GM18907 (cell line): ENCODE data around the gene NDUFA12.

Experiments used
- ATAC-seq: cut with Tn5 transposase; IDR thresholded peaks from one replicate; pipeline ENCODE4 v1.9.1; 2021; ENCODE audit warnings: mild to moderate bottlenecking, moderate library complexity; ENCODE audit not compliant: unreplicated experiment

NDUFA12 gene

DNA sequence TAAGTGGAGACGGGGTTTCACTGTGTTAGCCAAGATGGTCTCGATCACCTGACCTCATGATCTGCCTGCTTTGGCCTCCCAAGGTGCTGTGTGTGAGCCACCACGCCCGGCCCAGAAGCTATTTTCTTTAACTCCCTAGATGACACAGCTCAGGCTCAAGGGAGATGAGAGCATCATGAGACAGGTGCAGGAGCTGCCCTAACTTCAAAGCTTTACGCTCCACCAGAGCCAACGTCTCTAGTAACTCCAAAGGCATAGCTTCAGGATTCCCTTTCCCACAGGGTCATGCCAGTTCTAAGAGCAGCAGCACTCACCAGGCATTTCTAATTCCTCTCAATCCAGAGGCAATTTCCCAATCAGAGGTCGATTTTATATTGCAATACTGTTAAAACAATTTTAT lies 21.0 kb downstream of the NDUFA12 start:
- no peak for ATAC-seq

DNA sequence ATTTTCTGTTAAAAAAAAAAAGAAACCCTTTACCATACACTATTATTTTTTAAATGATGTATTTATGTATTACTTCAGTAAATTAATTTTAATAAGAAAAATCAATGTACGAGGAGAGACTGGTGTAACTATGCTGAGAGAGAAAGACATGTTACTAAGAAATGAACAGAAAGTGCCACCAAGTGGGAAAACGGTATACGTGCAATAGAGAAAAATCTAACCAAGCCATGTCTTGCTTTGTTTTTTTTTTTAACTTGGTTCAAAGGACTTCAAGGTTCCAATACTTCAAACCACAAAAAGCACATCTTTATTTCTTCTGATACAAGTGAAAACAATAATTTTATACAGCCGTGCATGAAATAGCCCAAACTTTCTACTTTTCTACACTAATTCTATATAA lies 22.9 kb downstream of the NDUFA12 start:
- ATAC-seq, result no peak

DNA sequence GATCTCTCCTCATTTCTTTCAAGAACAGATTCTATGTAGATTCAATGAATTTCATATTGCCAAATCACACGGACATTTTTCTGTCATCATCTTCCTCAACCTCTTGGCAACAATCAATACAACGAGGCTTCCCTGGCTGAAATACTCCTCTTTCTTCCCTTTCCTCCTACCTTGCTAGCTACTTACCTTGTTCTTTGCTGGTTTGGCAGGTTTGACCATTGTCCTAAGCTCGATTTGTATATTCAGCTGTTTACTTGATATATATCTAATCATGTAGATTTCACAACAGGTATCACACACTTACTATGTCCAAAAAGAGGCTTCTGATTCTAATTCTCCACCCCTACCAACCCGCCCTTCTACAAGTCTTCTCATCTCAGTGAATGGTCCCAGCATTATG lies 23.6 kb downstream of the NDUFA12 start:
- no peak for ATAC-seq

DNA sequence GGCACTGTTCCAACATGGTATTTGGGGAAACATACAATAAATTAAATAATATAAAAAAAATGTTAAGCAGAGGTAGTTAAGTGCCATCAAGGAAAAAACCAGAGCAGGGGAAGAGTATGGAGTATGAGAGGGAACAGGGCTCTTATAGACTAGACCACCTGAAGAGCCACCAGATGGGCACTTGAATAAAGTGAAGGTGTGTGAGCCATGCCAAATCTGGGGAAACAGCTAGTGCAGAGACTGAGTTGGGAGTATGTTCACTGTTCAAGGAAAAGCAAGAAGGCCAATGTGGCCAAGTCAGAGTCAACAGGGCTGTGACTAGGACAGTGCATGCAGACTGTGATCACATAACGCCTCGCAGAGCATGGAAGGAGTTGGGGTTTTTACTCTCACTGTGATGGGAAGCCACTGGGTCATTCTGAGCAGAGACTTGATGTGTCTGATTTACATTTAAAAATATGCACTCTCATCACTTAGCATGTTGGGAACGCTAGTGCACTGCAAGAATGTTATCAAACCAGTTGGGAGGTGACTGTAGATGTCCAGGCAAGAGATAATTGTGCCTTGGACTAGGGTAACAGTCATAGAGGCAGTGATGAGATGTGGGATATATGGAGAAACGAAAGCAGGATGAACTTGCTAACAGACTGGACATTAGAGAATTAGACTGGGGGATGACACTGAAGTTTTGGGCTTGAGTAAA lies 25.6 kb downstream of the NDUFA12 start:
- ATAC-seq, result no peak

DNA sequence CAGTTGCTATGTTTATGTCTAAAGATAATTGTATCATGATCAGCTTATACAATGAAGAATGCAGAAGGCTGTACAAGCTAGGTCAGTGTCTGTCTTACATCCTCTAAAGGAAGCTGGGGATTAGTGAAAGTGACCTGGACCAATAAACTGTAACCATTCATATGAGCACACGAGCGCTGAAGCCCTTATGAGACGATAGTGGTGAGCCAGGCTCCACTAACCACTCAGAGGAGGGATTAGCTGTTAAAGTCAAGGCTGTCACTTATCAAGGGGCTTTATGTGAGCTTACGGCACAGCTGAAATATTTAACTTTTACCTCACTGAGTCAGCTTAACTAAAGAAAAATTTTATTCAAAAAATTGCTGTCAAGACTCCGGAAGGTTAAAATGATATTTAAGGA lies 30.3 kb downstream of the NDUFA12 start:
- ATAC-seq, result no peak

DNA sequence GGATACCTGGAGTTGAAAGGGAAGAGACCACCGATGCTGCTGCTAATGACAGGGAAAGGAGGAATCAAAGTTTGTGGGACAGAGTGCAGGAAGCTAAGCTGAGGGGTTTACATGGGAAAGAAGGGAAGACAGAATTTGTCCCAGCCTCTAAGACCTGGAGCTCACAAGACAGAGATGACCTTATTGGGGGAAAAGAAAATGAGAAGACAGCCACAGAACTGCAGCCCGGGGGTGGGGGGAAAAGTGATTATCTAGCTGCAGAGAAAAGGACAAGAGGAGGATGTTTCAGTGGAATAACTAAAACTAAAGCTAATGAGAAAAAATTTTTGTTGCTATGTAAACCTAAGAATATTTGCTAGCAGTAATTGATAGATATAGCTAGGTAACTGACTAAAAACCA lies 30.7 kb downstream of the NDUFA12 start:
- ATAC-seq, result no peak

DNA sequence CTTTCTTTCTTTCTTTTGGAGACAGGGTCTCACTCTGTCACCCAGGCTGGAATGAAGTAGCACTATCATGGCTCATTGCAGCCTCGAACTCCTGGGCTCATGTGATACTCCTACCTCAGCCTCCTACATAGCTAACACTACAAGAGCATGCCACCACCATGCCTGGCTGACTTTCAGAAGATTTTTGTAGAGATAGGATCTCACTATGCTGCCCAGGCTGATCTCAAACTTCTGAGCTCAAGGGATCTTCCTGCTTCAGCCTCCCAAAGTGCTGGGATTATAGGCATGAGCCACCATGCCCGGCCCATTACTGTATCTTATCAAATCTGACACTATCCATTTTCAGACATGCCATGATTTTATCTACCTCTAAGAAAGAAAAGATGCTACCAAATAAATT lies 31.6 kb downstream of the NDUFA12 start:
- ATAC-seq, result no peak

DNA sequence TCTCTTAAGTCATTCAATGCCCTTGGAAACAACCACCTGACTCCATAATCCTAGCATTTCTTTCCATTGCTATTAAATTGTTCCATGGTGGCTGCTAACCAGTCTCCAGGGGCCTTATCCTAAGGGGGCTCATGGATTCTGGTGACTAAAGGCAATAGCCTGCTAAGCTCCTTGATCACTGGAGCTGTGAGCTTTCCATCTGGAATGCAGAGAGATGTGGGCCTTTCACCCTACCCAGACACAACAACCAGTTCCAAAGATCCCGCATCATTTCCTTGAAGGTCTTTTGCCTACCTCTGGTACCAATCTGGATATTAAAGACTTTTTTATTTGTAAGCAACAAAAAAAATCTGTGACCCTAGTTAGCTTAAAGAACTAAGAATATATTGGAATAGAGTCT lies 32.9 kb downstream of the NDUFA12 start:
- no peak for ATAC-seq

DNA sequence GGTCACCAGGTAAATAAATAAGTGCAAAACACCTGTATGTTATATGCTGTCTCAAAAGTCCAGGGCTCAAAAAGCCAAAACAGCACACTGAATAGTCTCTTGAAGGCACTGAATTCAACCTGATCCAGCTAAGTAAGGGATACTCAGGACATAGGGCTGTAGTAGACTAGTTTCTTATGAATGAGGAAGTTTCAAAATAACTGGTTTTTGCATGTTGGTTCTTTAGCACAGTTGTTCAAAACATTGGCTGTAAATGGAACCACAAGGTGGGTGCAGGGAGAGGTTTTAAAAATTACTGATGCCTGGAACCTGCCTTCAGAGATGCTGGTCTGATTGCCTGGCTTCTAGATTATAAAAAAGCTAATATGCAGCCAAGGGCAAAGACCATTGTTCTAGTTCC lies 34.1 kb downstream of the NDUFA12 start:
- ATAC-seq, result no peak

DNA sequence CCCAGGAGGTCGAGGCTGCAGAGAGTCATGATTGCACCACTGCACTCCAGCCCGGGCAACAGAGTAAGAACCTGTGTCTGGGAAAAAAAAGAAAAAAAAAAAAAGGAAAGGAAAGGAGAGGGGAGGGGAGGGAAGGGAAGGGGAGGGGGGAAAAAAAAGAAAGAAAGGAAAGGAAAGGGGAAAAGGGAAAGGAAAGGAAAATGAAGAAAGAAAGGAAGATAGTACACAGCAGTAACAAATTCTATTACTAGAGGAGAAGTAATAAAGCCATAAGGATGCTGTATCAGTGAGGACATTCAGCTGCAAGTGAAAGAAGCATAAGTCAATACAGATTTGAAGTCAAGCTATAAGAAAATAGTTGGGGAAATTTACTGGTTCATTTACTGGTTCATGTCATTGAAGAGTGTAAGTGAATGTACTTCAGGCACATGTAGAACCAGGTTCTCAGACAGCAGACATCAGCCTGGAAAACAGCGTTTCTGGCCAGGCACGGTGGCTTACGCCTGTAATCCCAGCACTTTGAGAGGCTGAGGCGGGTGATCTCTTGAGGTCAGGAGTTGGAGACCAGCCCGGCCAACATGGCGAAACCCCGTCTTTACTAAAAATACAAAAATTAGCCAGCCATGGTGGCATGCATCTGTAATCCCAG lies 37.4 kb downstream of the NDUFA12 start:
- ATAC-seq, result no peak

DNA sequence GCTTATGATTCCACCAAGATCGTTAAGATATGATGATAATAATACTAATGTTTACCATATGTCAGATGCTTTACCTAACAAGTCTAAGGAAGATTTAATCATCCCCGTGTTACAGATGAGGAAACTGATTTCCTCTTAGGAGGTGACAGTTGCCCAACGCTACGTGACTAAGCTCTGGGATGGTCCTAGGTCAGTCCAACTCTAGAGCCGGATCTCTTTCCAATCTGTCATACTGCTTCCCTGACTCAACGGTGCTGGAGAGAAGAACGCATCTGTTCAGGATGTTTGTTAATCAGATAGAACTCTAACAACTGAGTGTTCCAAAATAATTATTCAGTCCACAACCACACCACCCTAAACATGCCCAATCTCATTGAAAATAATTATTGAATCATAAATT lies 39.8 kb downstream of the NDUFA12 start:
- no peak for ATAC-seq

DNA sequence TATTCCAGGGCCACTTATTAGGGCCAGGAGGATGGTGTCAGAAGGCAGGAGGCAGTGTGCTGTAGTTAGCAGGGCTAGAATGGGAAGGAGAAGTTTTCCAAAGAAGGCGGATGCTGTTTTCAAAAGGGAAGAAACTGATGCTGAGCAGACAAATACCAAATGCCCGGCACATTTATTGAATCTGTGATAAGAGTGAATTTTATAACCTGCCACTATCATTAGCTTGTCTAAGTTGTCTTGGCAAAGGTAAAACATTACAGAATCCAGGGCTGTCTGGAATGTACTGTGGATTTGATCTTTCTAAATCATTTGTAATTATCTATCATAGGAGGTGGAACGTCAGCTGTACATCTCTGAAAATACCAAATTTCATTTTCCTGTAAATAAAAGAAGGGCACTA lies 40.8 kb downstream of the NDUFA12 start:
- ATAC-seq, result no peak

DNA sequence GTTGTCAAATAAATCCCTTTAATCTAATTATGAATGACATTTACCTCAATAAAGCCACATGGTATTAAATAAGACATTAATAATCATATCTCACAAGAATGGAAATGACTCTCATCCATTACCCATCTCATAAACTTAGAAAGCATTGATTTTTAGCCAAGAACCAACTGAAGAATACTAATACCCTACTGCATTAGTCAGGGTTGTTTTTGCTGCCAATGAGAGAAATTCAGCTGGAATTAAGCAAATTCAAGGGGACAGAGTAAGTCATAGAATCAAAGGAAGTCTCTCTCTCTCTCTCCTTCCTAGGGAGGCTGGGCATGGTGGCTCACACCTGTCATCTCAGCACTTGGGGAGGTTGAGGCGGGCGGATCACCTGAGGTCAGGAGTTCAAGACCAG lies 41.6 kb downstream of the NDUFA12 start:
- no peak for ATAC-seq

DNA sequence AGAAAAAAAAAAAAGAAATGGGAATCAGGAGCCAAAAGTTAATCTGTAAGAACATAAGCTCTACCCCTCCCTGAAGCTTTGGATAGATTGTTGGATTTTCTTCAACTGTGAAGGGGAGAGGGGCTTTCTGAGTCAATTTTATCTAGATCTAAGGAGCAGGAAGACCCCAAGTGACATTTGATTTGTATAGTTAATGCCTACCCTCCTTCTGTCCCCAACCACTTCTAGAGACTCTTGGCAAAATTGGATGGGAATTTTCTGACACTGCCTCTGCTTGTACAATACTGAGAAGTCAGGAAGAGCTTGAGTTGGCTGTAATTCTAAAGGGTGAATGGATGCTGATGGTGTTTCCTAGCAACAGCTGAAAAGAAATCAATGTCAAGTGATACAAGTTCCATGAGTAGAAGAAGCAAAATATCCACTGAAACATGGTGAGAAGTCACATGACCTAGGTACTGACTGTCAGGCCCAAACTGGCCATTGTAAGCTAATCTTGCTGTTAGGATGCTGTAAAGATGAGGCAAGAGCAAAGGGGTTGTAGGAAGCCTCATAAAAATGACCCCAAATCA lies 42.2 kb downstream of the NDUFA12 start:
- no peak for ATAC-seq

DNA sequence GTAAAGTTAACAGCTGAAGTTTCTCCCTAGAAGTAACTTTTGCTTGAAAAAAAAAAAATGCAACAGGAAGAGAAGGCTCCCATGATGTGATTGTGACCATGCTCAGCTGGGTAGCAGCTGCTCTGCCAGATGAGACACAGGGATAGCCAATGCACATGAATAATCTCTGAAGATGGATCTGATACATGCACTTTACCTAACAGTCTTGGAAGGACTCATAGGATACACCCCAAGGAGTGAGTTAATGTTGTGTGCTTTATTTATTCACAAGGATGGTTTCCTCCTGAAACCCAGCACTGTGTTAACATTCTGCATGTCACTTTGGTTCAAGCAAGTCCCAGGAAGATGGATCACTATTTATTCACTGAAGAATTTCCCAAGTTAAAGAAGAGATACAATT lies 46.5 kb downstream of the NDUFA12 start:
- no peak for ATAC-seq

DNA sequence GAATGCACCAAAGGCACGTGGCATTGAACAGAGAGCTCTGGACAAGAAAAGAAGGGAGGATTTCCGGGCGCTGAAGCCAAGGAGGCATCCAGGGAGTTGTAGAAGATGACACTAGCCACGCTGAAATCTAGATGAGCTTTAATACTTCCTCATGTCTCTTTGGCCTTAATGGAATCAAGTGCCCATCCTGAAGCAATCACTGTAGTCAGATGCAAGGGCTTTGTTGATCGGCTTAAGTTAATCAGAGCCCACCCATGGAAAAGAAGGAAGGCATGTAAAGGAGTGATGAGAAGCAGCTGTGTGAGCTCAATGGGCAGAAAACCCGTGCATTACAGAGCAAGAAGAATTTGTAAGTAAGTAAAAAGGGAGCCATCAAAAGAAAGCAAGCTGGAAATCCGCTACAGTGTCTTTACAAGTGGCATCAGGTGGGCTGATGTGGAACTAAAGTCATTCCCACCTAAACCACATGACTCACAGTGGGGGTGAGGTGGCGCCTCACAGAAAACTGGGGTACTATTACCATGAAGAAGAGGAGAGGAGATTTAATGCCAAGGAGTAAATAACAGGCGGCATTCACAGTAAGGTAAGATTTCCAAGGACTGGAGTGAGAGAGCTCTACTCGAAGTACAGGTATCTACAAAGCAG lies 48.4 kb downstream of the NDUFA12 start:
- no peak for ATAC-seq

DNA sequence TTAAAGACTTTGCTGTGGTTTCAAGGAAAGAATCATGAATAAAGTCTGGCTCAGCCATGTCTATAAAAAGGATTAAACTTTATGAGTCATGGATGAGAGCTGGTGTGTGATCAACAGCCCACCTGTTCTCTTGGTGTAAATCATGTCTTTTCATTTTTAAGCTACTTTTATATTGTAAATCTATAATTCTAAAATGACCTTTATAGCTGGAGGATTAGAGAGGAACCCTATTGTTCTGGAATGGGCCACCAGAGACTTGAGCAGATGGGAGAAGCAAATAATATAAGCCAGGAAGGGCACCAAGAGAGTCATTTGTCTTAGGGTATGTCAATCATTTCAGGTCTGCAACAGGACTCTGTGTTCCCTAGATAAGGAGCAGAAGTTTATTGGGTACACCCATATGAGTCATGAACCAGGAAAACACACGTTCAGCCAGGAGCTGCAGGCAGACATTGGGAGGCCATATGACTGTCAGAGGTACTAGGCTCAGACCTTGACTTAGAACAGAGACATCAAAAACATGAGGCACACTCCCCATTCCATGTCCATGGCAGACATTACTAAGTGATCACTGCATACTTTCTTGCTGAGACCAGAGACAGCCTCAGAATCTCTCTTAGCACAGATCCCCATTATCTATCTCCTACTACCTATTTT lies 49.3 kb downstream of the NDUFA12 start:
- ATAC-seq, result no peak

DNA sequence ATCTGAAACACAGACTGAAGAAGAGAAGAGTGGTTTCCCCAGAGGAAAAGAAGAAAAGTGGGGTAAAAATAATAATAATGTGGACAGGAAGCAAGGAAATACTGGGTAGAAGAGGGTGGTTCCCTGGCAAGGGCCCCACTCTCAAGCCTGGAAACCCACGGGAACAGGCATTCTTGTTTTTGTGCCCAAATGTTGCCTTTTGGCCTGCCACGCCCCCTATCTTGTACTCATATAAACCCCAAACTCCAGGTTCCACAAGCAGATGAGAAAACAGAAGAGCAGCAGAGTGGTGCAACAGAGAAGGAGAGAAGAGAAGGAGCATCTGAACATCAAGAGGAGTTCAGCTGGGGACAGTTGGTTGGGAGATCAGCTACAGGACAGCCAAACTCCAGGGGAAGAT lies 51.2 kb downstream of the NDUFA12 start:
- no peak for ATAC-seq

DNA sequence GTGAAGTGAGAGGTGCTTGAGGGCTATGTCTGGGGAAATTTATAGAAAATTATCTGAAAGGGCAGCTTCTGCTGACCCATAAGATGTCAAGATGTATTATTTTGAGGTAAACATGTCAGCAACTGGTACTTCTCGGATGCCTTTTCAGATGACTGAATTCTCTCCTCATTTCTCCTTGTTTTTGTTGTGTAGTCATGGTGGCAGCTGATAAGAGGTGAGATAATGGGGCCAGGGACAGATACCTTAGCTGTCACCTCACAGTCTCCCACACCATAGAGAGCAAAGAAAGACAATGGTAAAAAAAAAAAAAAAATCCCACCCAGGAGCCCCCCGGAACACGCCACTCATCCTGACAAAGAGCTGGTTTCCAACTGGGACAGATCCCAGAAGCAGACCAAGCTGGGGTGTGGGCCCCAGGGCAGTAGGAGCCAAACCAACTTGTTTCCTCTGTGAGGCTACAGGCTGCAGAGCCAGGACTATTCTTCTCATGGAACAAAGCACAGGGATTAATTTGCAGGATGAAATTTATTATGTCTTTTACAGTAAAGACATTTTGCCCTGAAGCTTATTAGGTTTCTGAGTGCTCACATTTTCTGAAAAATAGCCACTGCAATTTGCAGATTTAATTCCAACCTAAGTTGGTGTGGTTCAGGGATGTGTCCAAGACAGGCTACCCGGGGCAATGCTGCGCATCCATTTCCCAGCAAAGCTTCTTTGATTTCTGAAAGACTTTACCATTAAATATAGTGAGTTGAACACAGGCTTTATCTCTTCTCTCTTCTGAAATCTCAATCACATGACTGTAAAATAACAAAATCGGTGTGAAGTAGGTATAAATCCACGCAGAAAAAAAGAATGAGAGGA lies 52.2 kb downstream of the NDUFA12 start:
- no peak for ATAC-seq

DNA sequence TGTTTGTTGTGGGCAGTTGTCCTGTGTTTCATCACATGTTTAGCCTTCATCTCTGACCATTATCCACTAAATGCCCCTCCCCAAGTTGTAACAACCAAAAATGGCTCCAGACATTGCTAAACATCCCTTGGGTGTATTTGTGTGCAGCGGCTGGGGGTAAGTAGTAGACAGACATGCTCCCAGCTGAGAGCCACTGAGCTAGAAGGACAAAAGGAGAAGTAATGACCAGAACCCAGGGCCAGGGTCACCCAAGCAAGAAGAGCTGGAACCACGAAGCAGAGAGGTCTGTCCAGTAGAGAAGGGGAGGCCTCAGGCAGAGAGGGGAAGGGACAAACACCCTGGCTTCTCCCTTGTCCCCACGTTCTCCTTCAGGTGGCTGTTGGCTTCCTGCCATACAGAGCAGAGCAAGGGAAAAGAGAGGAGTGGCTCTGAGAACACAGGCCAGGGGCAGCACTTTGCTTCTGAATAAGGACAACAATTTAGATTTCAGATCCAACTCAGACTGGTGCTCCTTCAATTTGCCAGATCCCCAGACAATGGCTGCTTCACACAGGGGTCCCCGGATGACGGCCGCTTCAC lies 55.2 kb downstream of the NDUFA12 start:
- no peak for ATAC-seq
